DOHH2 (cell line): ENCODE data around the gene SORT1.

Experiments used
- EZH2phosphoT487 ChIP-seq: fragments of 200-600 bp; sonication (generic); IDR thresholded peaks from 2 replicates; pipeline ENCODE4 v1.6.1; 2017; ENCODE audit warnings: borderline replicate concordance, mild to moderate bottlenecking, antibody characterized with exemption, low read length, moderate library complexity, mixed read lengths
- TF ChIP-seq, protein P1 (sequence below): fragments of 200-600 bp; sonication (generic); IDR thresholded peaks from one replicate; pipeline ENCODE4 v1.5.1; 2014; ENCODE audit warnings: antibody characterized with exemption, mild to moderate bottlenecking, low read depth, low read length; ENCODE audit not compliant: poor library complexity, severe bottlenecking

DNA sequence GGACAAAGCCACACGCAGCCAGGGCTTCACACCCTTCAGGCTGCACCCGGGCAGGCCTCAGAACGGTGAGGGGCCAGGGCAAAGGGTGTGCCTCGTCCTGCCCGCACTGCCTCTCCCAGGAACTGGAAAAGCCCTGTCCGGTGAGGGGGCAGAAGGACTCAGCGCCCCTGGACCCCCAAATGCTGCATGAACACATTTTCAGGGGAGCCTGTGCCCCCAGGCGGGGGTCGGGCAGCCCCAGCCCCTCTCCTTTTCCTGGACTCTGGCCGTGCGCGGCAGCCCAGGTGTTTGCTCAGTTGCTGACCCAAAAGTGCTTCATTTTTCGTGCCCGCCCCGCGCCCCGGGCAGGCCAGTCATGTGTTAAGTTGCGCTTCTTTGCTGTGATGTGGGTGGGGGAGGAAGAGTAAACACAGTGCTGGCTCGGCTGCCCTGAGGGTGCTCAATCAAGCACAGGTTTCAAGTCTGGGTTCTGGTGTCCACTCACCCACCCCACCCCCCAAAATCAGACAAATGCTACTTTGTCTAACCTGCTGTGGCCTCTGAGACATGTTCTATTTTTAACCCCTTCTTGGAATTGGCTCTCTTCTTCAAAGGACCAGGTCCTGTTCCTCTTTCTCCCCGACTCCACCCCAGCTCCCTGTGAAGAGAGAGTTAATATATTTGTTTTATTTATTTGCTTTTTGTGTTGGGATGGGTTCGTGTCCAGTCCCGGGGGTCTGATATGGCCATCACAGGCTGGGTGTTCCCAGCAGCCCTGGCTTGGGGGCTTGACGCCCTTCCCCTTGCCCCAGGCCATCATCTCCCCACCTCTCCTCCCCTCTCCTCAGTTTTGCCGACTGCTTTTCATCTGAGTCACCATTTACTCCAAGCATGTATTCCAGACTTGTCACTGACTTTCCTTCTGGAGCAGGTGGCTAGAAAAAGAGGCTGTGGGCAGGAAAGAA, 122.9 kb downstream of the SORT1 start:
- TF ChIP-seq, protein P1, sequence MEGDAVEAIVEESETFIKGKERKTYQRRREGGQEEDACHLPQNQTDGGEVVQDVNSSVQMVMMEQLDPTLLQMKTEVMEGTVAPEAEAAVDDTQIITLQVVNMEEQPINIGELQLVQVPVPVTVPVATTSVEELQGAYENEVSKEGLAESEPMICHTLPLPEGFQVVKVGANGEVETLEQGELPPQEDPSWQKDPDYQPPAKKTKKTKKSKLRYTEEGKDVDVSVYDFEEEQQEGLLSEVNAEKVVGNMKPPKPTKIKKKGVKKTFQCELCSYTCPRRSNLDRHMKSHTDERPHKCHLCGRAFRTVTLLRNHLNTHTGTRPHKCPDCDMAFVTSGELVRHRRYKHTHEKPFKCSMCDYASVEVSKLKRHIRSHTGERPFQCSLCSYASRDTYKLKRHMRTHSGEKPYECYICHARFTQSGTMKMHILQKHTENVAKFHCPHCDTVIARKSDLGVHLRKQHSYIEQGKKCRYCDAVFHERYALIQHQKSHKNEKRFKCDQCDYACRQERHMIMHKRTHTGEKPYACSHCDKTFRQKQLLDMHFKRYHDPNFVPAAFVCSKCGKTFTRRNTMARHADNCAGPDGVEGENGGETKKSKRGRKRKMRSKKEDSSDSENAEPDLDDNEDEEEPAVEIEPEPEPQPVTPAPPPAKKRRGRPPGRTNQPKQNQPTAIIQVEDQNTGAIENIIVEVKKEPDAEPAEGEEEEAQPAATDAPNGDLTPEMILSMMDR, result no peak
- TF ChIP-seq EZH2phosphoT487, result no peak
